GM18502 (cell line): Measurements from ENCODE around the gene PTK6.

Experiments
- ATAC-seq: cut with Tn5 transposase; IDR thresholded peaks from one replicate; pipeline ENCODE4 v1.9.1; 2021; ENCODE audit warnings: mild to moderate bottlenecking; ENCODE audit not compliant: unreplicated experiment, poor library complexity

Gene PTK6

GRCh38 chr20:63533388-63533787, 3.8 kb downstream of the PTK6 start:
- ATAC-seq: no peak

- no peak for ATAC-seq
Measured at GRCh38 chr20:63532449-63532971, 4.7 kb downstream of the PTK6 start.

GRCh38 chr20:63531686-63532448, 5.3 kb downstream of the PTK6 start:
- no peak for ATAC-seq

GRCh38 chr20:63530788-63531160, 6.4 kb downstream of the PTK6 start:
- ATAC-seq: no peak

- no peak for ATAC-seq
Measured at GRCh38 chr20:63529861-63530787, 7.1 kb downstream of the PTK6 start.

GRCh38 chr20:63529180-63529860, 7.9 kb downstream of the PTK6 start:
- no peak for ATAC-seq

- ATAC-seq: no peak
Measured at GRCh38 chr20:63527184-63527583, 10.0 kb downstream of the PTK6 start.

- ATAC-seq: no peak
Measured at GRCh38 chr20:63525971-63526370, 11.2 kb downstream of the PTK6 start.

- ATAC-seq: no peak
Measured at GRCh38 chr20:63525185-63525584, 12.0 kb downstream of the PTK6 start.

- ATAC-seq: no peak
Measured at GRCh38 chr20:63522981-63523611, 14.1 kb downstream of the PTK6 start.

GRCh38 chr20:63522091-63522868, 14.9 kb downstream of the PTK6 start:
- no peak for ATAC-seq

GRCh38 chr20:63521602-63522001, 15.6 kb downstream of the PTK6 start:
- ATAC-seq: no peak

GRCh38 chr20:63520934-63521601, 16.1 kb downstream of the PTK6 start:
- peak; percentile 59 for ATAC-seq

GRCh38 chr20:63520504-63520933, 16.7 kb downstream of the PTK6 start, which contains the start of gene PPDPF:
Gene PPDPF, plus strand, starts transcription at chr20:63520765. Its CDS starts 544 bp downstream, at chr20:63521309.
- ATAC-seq: peak; percentile 71

- peak; percentile 42 for ATAC-seq
Measured at GRCh38 chr20:63519668-63520503, 17.3 kb downstream of the PTK6 start.

- no peak for ATAC-seq
Measured at GRCh38 chr20:63518946-63519667, 18.1 kb downstream of the PTK6 start.

- ATAC-seq: no peak
Measured at GRCh38 chr20:63518351-63518861, 18.8 kb downstream of the PTK6 start.
